ENCODE data around the gene TLCD3B.

DNA sequence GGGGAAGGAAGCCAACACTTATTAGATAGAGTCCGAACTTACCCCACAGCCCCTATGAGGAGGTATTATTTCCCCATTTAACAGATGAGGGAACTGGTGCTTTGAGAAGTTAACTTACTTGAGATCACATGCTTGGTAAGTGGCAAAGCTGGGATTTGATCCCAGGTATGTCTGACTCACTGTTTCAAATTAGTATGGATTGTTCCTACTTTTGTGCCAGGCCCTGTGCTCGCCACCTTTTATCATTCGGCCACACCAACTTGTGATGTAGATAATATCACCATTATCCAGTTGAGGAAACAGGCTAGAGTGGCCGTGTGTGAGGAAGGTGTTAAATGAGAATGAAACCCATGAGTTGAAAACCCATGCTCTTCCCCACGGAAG lies 46.3 kb downstream of the TLCD3B start:
- no peak for TF ChIP-seq FOXM1 (IDR thresholded peaks at IDR 0.05; ENCODE audit: borderline replicate concordance)
- TF ChIP-seq ZNF384 (IDR thresholded peaks at IDR 0.05): no peak
- no peak for TF ChIP-seq LEF1 (IDR thresholded peaks at IDR 0.05; ENCODE audit: borderline replicate concordance)
- TF ChIP-seq, protein P1, sequence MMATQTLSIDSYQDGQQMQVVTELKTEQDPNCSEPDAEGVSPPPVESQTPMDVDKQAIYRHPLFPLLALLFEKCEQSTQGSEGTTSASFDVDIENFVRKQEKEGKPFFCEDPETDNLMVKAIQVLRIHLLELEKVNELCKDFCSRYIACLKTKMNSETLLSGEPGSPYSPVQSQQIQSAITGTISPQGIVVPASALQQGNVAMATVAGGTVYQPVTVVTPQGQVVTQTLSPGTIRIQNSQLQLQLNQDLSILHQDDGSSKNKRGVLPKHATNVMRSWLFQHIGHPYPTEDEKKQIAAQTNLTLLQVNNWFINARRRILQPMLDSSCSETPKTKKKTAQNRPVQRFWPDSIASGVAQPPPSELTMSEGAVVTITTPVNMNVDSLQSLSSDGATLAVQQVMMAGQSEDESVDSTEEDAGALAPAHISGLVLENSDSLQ (IDR thresholded peaks at IDR 0.05): no peak

All from HEK293T (cell line).